GM19467 (cell line): ENCODE measurements around the gene TMPRSS11F.
"Not testable (repeated sequence)": the region's sequence is repeated elsewhere in the genome, so short reads cannot be mapped to it uniquely, and the experiment has no call there.

ENCODE experiments used
- ATAC-seq: cut with Tn5 transposase; IDR thresholded peaks from one replicate; pipeline ENCODE4 v1.9.1; 2021; ENCODE audit warnings: mild to moderate bottlenecking, moderate library complexity; ENCODE audit not compliant: unreplicated experiment

The TMPRSS11F gene

DNA sequence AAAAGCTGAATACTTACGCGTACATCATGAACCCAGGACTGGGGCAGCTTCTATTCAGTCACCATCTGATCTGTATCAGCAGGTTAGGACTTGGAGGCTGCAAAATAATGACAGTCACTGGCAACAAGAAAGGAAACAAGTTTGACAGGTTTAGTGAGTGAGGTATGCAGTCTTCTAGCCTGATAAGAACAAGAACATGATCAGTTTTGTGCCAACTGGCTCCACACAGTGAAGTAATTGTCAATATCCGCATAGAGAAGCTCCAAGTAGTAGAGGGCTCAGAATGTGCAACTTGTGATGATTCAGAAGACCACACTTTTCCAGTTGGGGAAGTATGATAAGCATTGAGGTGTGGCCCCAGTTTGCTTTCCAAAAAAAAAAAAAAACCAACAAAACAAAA is at the start of gene TMPRSS11F:
TSS of gene TMPRSS11F (minus strand) at position 77 of the 400 bp plus-strand sequence. CDS start at position 28, 49 bp downstream.
- no peak for ATAC-seq

DNA sequence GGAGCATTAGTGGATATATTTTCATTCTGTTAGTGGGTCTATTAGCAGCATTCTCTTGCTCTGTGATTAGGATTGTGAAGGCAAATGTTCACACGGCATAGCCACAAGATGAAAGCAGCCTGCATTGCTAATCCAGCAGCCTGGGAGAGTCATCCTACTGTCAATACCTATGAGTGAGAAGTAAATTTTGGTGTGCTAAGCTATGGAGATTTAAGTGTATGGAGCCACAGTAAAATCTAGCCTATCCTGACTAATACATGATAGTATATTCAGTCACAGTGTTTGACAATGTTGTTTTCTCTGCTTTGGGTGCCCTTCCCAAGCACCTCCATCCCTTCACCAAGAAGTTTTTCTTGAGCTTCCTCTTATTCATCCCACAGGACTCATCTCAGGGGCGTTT is 47.2 kb upstream of the TMPRSS11F start:
- no peak for ATAC-seq

DNA sequence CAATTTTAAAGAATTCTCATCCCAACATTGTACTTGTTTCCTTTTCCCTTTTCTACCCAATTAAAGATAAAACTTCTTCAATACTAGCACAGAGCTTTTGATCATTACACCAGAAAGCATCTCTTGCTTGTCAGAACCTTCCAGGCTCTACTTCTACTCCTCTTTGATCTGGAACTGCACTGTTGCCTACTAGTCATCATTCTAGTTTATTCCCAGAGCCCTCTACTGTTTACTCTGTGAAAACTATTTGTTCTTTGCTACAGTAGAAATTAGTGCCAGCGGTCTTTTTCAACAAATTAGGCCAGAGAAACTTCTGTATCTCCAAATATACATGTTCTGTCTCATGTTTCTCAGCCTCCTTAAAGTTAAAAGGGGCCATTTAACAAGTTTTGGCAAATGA is 46.8 kb upstream of the TMPRSS11F start:
- ATAC-seq, result no peak

GRCh38 chr4:68175562-68176155 is 46.0 kb upstream of the TMPRSS11F start:
- peak; percentile 74 for ATAC-seq

DNA sequence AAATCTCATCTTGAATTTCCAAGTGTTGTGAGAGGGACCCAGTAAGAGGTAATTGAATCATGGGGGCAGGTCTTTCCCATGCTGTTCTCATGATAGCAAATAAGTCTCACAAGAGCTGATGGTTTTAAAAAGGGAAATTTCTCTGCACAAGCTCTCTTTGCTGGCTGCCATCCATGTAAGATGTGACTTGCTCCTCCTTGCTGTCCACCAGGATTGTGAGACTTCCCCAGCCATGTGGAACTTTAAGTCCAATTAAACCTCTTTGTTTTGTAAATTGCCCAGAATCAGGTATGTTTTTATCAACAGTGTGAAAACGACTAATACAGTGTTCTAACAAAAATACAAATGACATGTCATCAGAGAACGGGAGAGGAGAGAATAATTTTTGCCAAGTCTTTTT is 44.7 kb upstream of the TMPRSS11F start:
- ATAC-seq, result not testable (repeated sequence)

GRCh38 chr4:68172147-68172546 is 42.5 kb upstream of the TMPRSS11F start:
- not testable (repeated sequence) for ATAC-seq

DNA sequence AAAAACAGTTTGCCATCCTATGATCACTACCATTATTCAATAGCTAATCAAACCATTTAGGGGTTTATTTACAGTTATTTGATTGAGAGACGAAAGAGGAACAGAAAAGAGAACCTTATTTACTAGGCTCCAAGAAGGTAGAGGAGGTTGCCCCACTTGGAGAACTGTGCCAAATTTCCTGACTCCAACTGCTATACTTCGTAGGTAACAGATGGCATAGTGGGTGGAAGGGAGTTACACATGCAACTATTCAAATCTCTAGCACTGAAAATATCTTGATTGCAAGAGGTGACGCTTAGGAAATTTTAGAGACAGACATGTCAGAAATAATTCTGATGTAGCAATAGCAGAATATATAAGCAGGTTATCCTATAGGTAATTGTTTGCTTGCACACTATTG is 38.0 kb upstream of the TMPRSS11F start:
- ATAC-seq, result no peak

GRCh38 chr4:68167166-68167565 is 37.5 kb upstream of the TMPRSS11F start:
- no peak for ATAC-seq

DNA sequence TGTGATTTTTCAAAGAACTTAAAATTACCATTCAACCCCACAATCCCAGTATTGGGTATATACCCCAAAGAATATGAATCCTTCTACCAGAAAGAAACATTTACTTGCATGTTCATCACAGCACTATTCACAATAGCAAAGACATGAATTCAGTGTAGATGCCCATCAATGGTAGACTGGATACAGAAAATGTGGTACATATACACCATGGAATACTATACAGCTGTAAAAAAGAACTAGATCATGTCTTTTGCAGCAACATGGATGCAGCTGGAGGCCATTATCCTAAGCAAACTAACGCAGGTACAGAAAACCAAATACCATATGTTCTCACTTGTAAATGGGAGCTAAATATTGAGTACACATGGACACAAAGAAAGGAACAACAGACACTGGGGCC is 34.1 kb upstream of the TMPRSS11F start:
- ATAC-seq, result no peak

- ATAC-seq, result no peak
Observed at GRCh38 chr4:68162196-68162595, 32.5 kb upstream of the TMPRSS11F start.

DNA sequence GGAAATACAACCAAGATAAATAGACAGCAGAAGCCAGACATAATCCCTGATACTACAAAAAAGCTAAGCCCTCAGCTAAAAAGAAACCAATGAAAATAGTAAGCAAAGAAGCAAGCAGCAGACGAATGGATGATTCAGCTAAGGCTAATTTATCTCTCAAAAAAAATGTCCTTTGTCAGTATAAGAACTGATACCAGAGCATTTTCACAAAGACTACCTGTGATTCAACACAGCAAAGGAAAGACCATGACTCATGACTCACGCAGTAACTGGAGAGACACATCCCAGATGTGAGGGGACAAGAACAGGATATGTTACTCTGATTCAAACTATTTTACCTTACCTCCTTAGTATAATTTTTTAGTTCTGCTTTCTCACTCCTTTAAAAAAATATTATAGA is 22.7 kb upstream of the TMPRSS11F start:
- no peak for ATAC-seq

GRCh38 chr4:68148800-68149685 is 19.4 kb upstream of the TMPRSS11F start:
- no peak for ATAC-seq

GRCh38 chr4:68147079-68147478 is 17.4 kb upstream of the TMPRSS11F start:
- no peak for ATAC-seq

DNA sequence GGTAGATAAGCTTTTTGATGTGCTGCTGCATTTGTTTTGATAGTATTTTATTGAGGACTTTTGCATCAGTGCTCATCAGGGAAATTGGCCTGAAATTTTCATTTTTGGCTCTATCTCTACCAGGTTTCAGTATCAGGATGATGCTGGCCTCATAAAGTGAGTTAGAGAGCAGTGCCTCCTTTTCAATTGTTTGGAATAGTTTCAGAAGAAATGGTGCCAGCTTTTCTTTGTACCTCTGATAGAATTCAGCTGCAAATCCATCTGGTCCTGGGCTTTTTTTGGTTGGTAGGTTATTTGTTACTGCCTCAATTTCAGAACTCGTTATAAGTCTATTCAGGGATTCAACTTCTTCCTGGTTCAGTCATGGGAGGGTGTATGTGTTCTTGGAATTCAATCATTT is 15.6 kb upstream of the TMPRSS11F start:
- no peak for ATAC-seq

GRCh38 chr4:68141852-68142251 is 12.2 kb upstream of the TMPRSS11F start:
- no peak for ATAC-seq

DNA sequence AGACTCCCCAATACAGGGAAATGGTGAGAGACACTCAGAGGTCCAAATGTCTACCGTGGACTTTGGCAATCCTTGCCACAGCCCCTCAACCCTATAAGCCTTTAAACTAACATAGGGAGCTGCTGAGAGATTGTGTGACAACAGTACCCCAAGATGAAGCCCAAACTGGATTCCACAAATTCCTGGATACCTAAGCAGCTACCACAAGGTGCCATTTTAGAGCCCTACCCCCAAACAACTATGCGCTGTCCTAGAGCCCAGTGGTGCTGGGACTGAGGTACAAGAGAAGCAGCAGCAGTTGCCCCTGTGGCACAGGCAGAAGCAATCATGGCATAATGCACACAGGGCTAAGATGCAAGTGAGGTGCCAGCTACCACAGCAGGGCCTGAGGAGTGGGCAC is 2.7 kb upstream of the TMPRSS11F start:
- ATAC-seq, result no peak

- no peak for ATAC-seq
Observed at GRCh38 chr4:68124262-68124661, 5.4 kb downstream of the TMPRSS11F start.

- ATAC-seq, result no peak
Observed at GRCh38 chr4:68123525-68123924, 6.1 kb downstream of the TMPRSS11F start.

GRCh38 chr4:68119921-68120320 is 9.7 kb downstream of the TMPRSS11F start:
- ATAC-seq, result no peak

- no peak for ATAC-seq
Observed at GRCh38 chr4:68110441-68110840, 19.2 kb downstream of the TMPRSS11F start.

DNA sequence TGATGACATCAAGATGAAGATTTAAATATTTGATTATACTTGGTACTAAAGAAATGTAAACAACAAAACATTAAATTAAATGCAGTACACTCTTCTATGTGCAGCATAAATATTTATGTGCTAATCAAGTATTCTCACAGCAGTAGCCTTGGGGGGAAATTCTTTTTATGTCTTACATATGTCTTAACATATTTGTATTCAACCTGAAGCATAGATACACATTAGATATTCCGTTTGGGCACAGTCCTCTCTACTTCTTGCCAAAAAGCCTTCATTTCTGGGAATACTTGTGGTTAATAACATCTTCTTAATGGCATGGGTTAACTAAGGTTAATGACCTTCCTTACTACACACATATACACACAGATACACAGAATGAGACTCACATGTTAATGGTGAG is 19.8 kb downstream of the TMPRSS11F start:
- no peak for ATAC-seq

DNA sequence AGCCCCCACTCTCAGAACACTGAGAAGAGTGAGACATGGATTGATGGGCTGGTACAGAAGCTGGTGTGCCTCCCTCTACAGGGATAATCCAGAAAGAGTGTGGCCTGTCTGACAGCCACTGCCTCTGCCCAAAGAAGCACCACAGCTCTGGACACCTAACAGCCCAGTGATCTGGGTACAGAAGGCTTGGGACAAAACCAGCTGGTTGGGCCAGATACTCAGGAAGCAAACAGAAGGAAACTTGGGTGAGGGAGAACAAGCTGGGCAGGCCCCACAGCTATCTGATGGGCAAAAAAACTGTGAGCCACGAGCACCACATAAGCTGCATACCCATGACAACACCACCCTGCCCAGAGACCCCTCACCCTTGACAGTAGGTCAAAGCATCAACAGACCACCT is 46.9 kb downstream of the TMPRSS11F start:
- ATAC-seq, result no peak
